NCI-H524 treated with DMSO at 0.1 percent for 48 hours (cell line): ENCODE measurements around the gene CCN2.
A peak's percentile ranks its signal among the peaks of the same experiment; 100 is the strongest.
"Not testable (repeated sequence)": the region's sequence is repeated elsewhere in the genome, so short reads cannot be mapped to it uniquely, and the experiment has no call there.

Experiments
- DNase-seq: peaks from one replicate; lab custom pipeline; 2025; lab: John Stamatoyannopoulos, UW

The CCN2 gene

GRCh38 chr6:131937703-131938631 is 13.2 kb downstream of the CCN2 start:
- DNase-seq: peak; percentile 23

GRCh38 chr6:131937226-131937625 is 13.9 kb downstream of the CCN2 start:
- DNase-seq: no peak

- no peak for DNase-seq
Observed at GRCh38 chr6:131936156-131936555, 15.0 kb downstream of the CCN2 start.

GRCh38 chr6:131931063-131931750 is 20.0 kb downstream of the CCN2 start:
- peak; percentile 9 for DNase-seq

- DNase-seq: no peak
Observed at GRCh38 chr6:131929976-131930375, 21.2 kb downstream of the CCN2 start.

- no peak for DNase-seq
Observed at GRCh38 chr6:131929264-131929663, 21.9 kb downstream of the CCN2 start.

GRCh38 chr6:131924881-131925474 is 26.2 kb downstream of the CCN2 start:
- DNase-seq: peak; percentile 15

- DNase-seq: no peak
Observed at GRCh38 chr6:131923356-131923755, 27.8 kb downstream of the CCN2 start.

GRCh38 chr6:131920656-131921055 is 30.5 kb downstream of the CCN2 start:
- DNase-seq: no peak

- no peak for DNase-seq
Observed at GRCh38 chr6:131918650-131919355, 32.4 kb downstream of the CCN2 start.

GRCh38 chr6:131917763-131918649 is 33.2 kb downstream of the CCN2 start:
- DNase-seq: peak; percentile 95

GRCh38 chr6:131917318-131917717 is 33.9 kb downstream of the CCN2 start:
- DNase-seq: no peak

GRCh38 chr6:131916847-131917246 is 34.3 kb downstream of the CCN2 start:
- no peak for DNase-seq

- DNase-seq: not testable (repeated sequence)
Observed at GRCh38 chr6:131916091-131916796, 34.9 kb downstream of the CCN2 start.

GRCh38 chr6:131914967-131915751 is 36.0 kb downstream of the CCN2 start:
- peak; percentile 88 for DNase-seq

GRCh38 chr6:131914234-131914633 is 36.9 kb downstream of the CCN2 start:
- no peak for DNase-seq

GRCh38 chr6:131911951-131912350 is 39.2 kb downstream of the CCN2 start:
- no peak for DNase-seq

GRCh38 chr6:131910956-131911355 is 40.2 kb downstream of the CCN2 start:
- peak; percentile 13 for DNase-seq

GRCh38 chr6:131910219-131910589 is 41.0 kb downstream of the CCN2 start:
- DNase-seq: no peak
